Heart right ventricle (tissue), 16 donors: ENCODE measurements around the gene TCF7L2. TPM values are rescaled to one million over a fixed set of nuclear protein-coding genes. Genes with fewer than 3 reads are reported as not detected.

Experiments used
- ATAC-seq, 8 donors: fragments of 200-7000 bp; cut with Tn5 transposase; one replicate each; pipeline ENCODE4 v1.9.1; 2020; ENCODE audit warnings: mild to moderate bottlenecking in 8 of 8, moderate library complexity in 8 of 8, moderate number of reproducible peaks in 1 of 8
- DNase-seq, 2 donors: peaks; one replicate each; pipeline ENCODE4 v3.0.0-alpha.2; 2020
- H3K27ac ChIP-seq, 10 donors: fragments of 200-600 bp; sonication (generic) in 2 of 10; one replicate each; pipeline versions ENCODE4 v1.5.0 to v1.8.0; 2020 to 2022; ENCODE audit warnings: mild to moderate bottlenecking in 3 of 10
- H3K27me3 ChIP-seq, 7 donors: fragments of 200-600 bp; one replicate each; pipeline ENCODE4 v1.8.0; 2021 to 2022; ENCODE audit warnings: mild to moderate bottlenecking in 2 of 7
- H3K36me3 ChIP-seq, 9 donors: fragments of 200-600 bp; sonication (generic) in 1 of 9; one replicate each; pipeline versions ENCODE4 v1.5.0 to v1.8.0; 2020 to 2022; ENCODE audit warnings: mild to moderate bottlenecking in 2 of 9
- H3K4me1 ChIP-seq, 9 donors: fragments of 200-600 bp; sonication (generic) in 1 of 9; one replicate each; pipeline versions ENCODE4 v1.5.0 to v1.8.0; 2020 to 2022; ENCODE audit warnings: mild to moderate bottlenecking in 4 of 9
- H3K4me3 ChIP-seq, 10 donors: fragments of 200-600 bp; sonication (generic) in 2 of 10; one replicate each; pipeline versions ENCODE4 v1.5.0 to v1.8.0; 2020 to 2022; ENCODE audit warnings: mild to moderate bottlenecking in 7 of 10, moderate library complexity in 2 of 10
- H3K9me3 ChIP-seq, 11 donors: fragments of 200-600 bp in 10 of 11; sonication (generic) in 2 of 11; one replicate each; pipeline versions ENCODE4 v1.5.0 to v1.8.0; 2013 to 2022; ENCODE audit warnings: mild to moderate bottlenecking in 2 of 11, control low read depth in 1 of 11, moderate library complexity in 1 of 11
- CTCF ChIP-seq, 9 donors: fragments of 200-600 bp; sonication (generic) in 2 of 9; IDR thresholded peaks; one replicate each; pipeline versions ENCODE4 v1.5.0 to v1.8.0; 2021 to 2022; ENCODE audit warnings: antibody characterized with exemption in 9 of 9, mild to moderate bottlenecking in 5 of 9, moderate library complexity in 1 of 9
- WGBS, 2 donors: extraction: QIAGEN DNeasy Blood & Tissue Kit; methylation state at CpG; one replicate each; pipeline ENCODE4 v1.1.7; 2013; ENCODE audit warnings: inconsistent platforms in 1 of 2; 5-methylcytosine and 5-hydroxymethylcytosine counted together
- intact Hi-C, 10 donors: fragments of 100-400 bp; cut with DNase I; formaldehyde crosslinking; loops; one replicate each; pipeline versions ENCODE4 v1.11.1 to v1.14.2; 2022
- polyA plus RNA-seq, 2 donors: library from polyadenylated mRNA; stranded (reverse); fragments of 200-250 nt; gene quantifications; one replicate each; pipeline ENCODE4 v1.2.3, GENCODE V29; 2013
- total RNA-seq, 10 donors: library from RNA; stranded (reverse); fragmentation: NEBNext Ultra II Directional in 3 of 10; extraction: Animal tissue kit (Norgen Biotek cat#: 25700) in 3 of 10; gene quantifications; one replicate each; pipeline versions ENCODE4 v1.2.1 to v1.2.4, GENCODE V29; 2021 to 2023
- donor health status: Arrhythmogenic right ventricular cardiomyopathy.
- donor health status: ischemic (EF 13 %, LVEDD 7.1; RV severe dilation, severe dysfunction).
- donor health status: healthy with polysubstance abuse.
- donor health status: DM: no; HTN: yes; CAD: no.
- donor health status: DM: no; HTN: no; CAD: no.
- donor health status: ischemic (EF 25% LVEDD 6.9; RV normal size, moderate dysfunction).
- donor health status: ischemic (EF 25% LVEDD 5.7; RV mildly dilated, moderate dysfunction).
- donor health status: healthy.
- donor health status: DM: yes; HTN: yes; CAD: no.
- donor health status: Ischemic cardiomyopathy.
- donor health status: ischemic (EF 35%, LVEDD 5.7; RV mildly dilated, moderate dysfunction).
- donor health status: nonischemic (EF 11% LVEDD 7.7; RV severe dilation, severe dysfunction).
- donor health status: DM: yes; HTN: yes; CAD: no.
- donor health status: PGD.
- donor health status: ischemic (EF 29% LVEDD 5.4; RV normal size, mild dysfunction).
- donor health status: nonischemic (EF 23%, LVEDD 6.1; RV moderate dilation, normal function).

The TCF7L2 gene
- total and polyA plus RNA-seq, 12 donors, result 3.6 to 15.8 (median 11.8) TPM

- no peak for TF ChIP-seq CTCF (IDR thresholded peaks at IDR 0.05)
- Histone ChIP-seq H3K9me3 (no peaks in the 10 kb centered on the region), H3K4me1 (peaks cover 4 to 58% (median 22%) of the 10 kb centered on the region in 9 donors), H3K36me3 (no peaks in the 10 kb centered on the region), H3K27ac (no peak overlapping the region), H3K27me3 (no peaks in the 10 kb centered on the region), H3K4me3 (no peak overlapping the region)
- intact Hi-C loops, result loop anchor here in 1 of 10 donors (5.0 kb wide), 1 partner anchor 39 kb away; no protein-coding TSS in a partner anchor
- ATAC-seq (no peak), DNase-seq (no peak)
- 96 to 97% methylated on average over 3 of the region's 3 CpGs for WGBS, 2 donors
Measured at GRCh38 chr10:112996462-112996861, 46.4 kb downstream of the TCF7L2 start.

GRCh38 chr10:112999102-112999501 is 49.1 kb downstream of the TCF7L2 start:
- ATAC-seq, result no peak
- intact Hi-C loops, result loop anchor here in 1 of 10 donors (5.0 kb wide), 1 partner anchor 42 kb away; no protein-coding TSS in a partner anchor
- 91 to 95% methylated on average over 4 of the region's 4 CpGs for WGBS, 2 donors
- H3K36me3 ChIP-seq, result no peaks in the 10 kb centered on the region
- DNase-seq, result no peak
- TF ChIP-seq CTCF (IDR thresholded peaks at IDR 0.05), result no peak
- H3K4me3 ChIP-seq, result no peak overlapping the region
- no peaks in the 10 kb centered on the region for H3K27me3 ChIP-seq
- H3K27ac ChIP-seq, result no peak overlapping the region
- H3K9me3 ChIP-seq, result no peaks in the 10 kb centered on the region
- peaks cover 9 to 85% (median 37%) of the 10 kb centered on the region in 9 donors for H3K4me1 ChIP-seq

GRCh38 chr10:113000442-113000841 is 50.4 kb downstream of the TCF7L2 start:
- peaks cover 9 to 81% (median 37%) of the 10 kb centered on the region in 9 donors for H3K4me1 ChIP-seq
- ATAC-seq, result peak in 6 of 8 donors; percentile 8 to 49 (median 31)
- H3K9me3 ChIP-seq, result no peaks in the 10 kb centered on the region
- H3K36me3 ChIP-seq, result no peaks in the 10 kb centered on the region
- no peak overlapping the region for H3K4me3 ChIP-seq
- 55 to 64% methylated on average over 6 of the region's 6 CpGs for WGBS, 2 donors
- intact Hi-C loops, result loop anchor here in 1 of 10 donors (5.0 kb wide), 1 partner anchor 48 kb away; the partner anchor contains the start of gene TCF7L2
- H3K27ac ChIP-seq, result peak overlapping the region in 6 of 10 donors; percentile 8 to 58 (median 41)
- no peaks in the 10 kb centered on the region for H3K27me3 ChIP-seq
- TF ChIP-seq CTCF (IDR thresholded peaks at IDR 0.05), result no peak
- no peak for DNase-seq

- Histone ChIP-seq H3K9me3 (no peaks in the 10 kb centered on the region), H3K4me1 (peaks cover 9 to 81% (median 37%) of the 10 kb centered on the region in 9 donors), H3K36me3 (no peaks in the 10 kb centered on the region), H3K27ac (peak overlapping the region in 7 of 10 donors; percentile 8 to 58 (median 39)), H3K27me3 (no peaks in the 10 kb centered on the region), H3K4me3 (no peak overlapping the region)
- WGBS, 2 donors, result 49 to 51% methylated on average over 14 of the region's 14 CpGs
- intact Hi-C loops, result loop anchor here in 1 of 10 donors (5.0 kb wide), 1 partner anchor 49 kb away; the partner anchor contains the start of gene TCF7L2
- peak in 4 of 9 donors; percentile 18 to 33 (median 27) for TF ChIP-seq CTCF (IDR thresholded peaks at IDR 0.05)
- DNase-seq (peak in 1 of 2 donors; percentile 35), ATAC-seq (peak in 7 of 8 donors; percentile 62 to 89 (median 80))
Measured at GRCh38 chr10:113000876-113001598, 51.0 kb downstream of the TCF7L2 start.
